ENCODE results near the gene C9orf57.

GRCh38 chr9:72041775-72042194, 18.6 kb downstream of the C9orf57 start:
- TF ChIP-seq, protein P1, sequence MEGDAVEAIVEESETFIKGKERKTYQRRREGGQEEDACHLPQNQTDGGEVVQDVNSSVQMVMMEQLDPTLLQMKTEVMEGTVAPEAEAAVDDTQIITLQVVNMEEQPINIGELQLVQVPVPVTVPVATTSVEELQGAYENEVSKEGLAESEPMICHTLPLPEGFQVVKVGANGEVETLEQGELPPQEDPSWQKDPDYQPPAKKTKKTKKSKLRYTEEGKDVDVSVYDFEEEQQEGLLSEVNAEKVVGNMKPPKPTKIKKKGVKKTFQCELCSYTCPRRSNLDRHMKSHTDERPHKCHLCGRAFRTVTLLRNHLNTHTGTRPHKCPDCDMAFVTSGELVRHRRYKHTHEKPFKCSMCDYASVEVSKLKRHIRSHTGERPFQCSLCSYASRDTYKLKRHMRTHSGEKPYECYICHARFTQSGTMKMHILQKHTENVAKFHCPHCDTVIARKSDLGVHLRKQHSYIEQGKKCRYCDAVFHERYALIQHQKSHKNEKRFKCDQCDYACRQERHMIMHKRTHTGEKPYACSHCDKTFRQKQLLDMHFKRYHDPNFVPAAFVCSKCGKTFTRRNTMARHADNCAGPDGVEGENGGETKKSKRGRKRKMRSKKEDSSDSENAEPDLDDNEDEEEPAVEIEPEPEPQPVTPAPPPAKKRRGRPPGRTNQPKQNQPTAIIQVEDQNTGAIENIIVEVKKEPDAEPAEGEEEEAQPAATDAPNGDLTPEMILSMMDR (IDR thresholded peaks at IDR 0.05 in 4 of 5, conservative IDR thresholded peaks at IDR 0.05 in 1 of 5), result no peak
- no peak for TF ChIP-seq POLR2A (IDR thresholded peaks at IDR 0.05)

Measured in gastrocnemius medialis (tissue), 4 donors.